Muscle of arm (tissue), 12 donors: ENCODE data around the gene LIPE. TPM values are rescaled to one million over a fixed set of nuclear protein-coding genes. Genes with fewer than 3 reads are reported as not detected.
"Not testable (repeated sequence)": the region's sequence is repeated elsewhere in the genome, so short reads cannot be mapped to it uniquely, and the experiment has no call there.

Source experiments
- DNase-seq: peaks from one replicate; pipeline ENCODE4 v3.0.0-alpha.2; 2013
- polyA plus RNA-seq, 12 donors: library from polyadenylated mRNA; unstranded; fragments of 120-200 nt; gene quantifications; one replicate each; pipeline ENCODE4 v1.2.1, GENCODE V29; 2013; ENCODE audit not compliant: insufficient read length in 12 of 12

The LIPE gene
- polyA plus RNA-seq, 12 donors, result 4.0 to 20.1 (median 7.2) TPM; not detected in 1

DNA sequence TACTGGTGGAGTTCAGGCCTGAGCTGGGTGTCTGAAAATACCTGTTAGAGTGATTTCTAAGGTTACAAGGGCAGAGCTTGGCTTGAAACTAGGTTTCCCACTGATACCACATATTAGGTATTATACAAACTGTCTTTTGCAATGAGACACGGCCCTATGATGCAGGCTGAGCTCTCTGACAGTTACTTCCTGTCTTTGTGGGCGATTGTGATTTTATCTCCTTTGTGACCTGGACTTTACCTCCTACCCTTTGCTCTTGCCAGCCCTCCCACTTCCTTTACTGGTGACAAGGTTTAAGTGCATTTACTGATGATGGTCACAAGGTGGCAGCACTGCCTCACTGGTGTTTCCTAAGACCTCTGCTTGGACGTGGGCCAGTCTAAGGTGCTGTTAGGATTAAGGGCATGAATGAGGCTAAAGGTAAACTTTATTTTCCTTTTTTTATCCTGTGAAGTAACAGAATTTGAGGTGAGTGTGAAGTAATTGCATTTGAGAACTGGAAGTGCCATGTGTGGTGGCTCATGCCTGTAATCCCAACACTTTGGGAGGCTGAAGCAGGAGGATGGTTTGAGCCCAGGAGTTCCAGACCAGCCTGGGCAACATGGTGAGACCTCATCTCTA lies 23.2 kb upstream of the LIPE start:
- peak; percentile 72 for DNase-seq

GRCh38 chr19:42448306-42448705 lies 21.1 kb upstream of the LIPE start:
- DNase-seq, result not testable (repeated sequence)

DNA sequence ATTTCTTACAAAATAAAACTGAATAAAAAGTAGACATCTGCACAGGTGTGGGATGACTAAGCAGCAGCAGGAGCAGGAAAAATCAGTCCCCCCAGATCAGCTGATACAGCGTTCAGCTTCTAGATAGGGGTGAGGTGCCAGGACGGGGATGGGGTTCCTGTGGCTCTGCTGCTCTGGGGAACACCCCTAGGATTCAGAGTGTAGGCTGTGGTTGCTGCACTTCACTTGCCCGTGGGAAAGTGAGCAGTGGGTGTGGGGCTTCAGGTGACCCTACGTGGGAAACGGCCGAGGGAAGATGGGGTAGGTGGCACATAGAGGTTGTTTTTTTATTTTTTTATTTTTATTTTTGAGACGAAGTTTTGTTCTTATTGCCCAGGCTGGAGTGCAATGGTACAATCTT lies 18.8 kb upstream of the LIPE start:
- no peak for DNase-seq

DNA sequence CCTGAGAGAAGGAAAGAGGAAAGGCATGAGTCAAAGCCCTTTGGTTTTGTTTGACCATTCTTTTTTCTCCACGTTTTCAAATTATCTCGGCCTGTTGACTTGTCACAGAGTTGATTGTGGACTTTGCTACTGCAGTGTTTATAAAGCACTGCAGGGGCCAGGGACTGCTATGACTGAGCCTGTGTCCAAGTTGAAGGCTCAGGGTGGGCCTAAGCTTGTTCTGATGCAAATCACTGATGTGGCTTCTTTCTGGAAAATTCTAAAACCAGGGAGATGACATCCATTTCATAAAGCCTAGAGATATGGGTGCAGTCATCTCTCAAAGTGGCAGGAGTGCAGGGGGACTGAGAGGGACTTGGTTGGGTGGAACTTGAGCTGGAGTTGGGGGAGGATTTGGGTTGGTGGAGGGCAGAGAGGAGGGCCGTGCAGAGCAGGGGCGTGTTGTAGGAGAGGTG lies 16.8 kb upstream of the LIPE start:
- DNase-seq, result no peak

GRCh38 chr19:42442833-42443232 lies 15.6 kb upstream of the LIPE start, which contains the start of gene CXCL17:
TSS of gene CXCL17 (minus strand) at chr19:42442946. CDS start at chr19:42442832, 114 bp downstream.
- DNase-seq, result no peak

DNA sequence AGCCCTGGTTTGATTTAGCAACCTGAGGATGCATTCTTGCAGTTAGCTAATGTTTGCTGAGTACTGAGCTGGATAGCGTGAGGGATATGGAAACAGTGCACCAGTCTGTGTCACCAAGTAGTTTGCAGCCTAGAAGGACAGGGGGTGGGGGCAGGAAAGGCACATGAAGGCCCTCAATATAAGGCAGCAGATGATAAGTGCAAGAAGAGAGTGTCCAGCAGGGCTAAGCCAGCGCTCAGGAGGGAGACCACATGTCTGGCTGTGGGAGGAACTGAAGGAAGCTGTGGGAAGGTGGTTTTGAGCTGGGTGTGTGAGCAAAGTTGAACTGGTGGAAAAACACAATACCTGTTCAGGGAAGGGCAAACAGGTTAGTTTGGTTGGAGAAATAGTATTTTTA lies 13.9 kb upstream of the LIPE start:
- DNase-seq, result no peak

DNA sequence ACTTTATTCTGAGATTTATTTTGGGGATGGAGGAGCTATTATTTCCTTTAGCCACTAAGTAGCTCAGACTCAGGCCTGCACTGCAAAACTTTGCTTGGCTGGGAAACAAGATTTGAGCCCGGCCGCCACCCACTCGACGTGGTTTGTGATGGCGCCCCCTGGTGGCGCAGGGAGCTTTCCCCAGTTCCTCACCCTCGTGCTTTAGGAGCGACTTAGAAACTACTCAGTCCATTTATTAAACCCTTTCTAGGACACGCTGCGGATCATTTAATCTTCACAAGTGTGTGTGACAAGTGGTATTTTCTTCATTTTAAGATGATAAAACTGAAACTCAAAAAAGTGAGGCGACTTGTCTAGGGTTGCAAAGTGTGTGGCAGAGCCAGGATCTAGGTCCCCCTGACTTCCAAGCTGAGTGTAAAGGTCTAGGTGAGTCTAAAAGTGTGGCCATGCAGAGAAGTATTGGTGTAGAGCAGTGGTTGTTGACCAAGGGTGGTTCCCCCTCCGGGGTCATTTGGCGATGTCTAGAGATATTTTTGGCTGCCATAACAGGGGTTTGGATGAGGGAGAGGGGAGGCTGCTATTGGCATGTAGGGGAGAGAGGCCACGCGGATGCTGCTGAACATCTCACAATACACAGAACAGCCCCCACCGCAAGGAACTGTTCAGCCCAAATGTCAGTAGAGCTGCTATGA lies 13.3 kb upstream of the LIPE start:
- DNase-seq, result no peak

- DNase-seq, result no peak
Measured at GRCh38 chr19:42436006-42436405, 8.8 kb upstream of the LIPE start.

GRCh38 chr19:42435316-42435715 lies 8.1 kb upstream of the LIPE start:
- no peak for DNase-seq

- DNase-seq, result peak; percentile 48
Measured at GRCh38 chr19:42433503-42434260, 6.5 kb upstream of the LIPE start.

GRCh38 chr19:42431486-42431885 lies 4.3 kb upstream of the LIPE start:
- no peak for DNase-seq

GRCh38 chr19:42428676-42429075 lies 1.5 kb upstream of the LIPE start:
- no peak for DNase-seq

DNA sequence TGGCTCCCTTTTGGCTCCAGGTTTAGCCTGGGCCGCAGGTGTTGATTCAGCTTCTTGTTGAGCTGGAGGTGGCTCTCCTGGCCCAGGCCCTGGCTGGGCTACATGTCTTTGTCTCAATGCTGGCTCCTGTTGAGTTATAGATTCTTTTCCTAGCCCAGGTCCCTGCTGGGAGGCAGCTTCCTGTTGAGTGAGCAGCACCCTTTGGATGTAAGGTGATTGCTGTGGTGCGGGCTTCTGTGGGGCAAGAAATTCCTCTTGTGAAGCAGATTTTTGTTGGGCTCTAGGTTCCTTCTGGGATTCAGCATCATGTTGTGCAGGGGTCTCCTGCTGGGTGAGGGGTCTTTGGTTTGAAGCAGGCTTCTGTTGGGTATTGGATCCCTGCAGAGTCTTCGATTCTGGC lies 545 bp downstream of the LIPE start:
- DNase-seq, result no peak

DNA sequence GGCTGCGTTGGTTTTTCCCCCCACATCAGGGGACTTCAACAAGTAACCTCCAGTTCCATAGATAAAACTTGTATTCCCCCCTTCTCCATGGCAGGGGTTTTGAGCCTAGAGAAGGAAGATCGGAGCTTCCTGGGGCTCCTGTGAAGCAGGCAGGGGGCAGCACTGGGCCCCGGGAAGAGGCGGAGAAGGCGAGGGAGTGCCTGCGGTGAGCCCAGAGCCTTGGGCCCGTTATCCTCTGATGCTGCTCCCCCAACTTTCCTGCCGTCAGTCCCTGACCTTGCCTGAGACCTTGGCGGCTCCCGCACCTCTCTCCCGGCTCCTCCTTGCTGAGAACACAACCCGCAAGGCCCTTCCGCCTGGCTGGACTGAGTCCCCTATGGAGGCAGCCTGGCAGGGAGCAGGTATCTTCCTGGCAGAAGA lies 2.5 kb downstream of the LIPE start:
- no peak for DNase-seq

GRCh38 chr19:42424345-42424707 lies 2.9 kb downstream of the LIPE start:
- no peak for DNase-seq

- DNase-seq, result peak; percentile 87
Measured at GRCh38 chr19:42423462-42424344, 3.5 kb downstream of the LIPE start.

GRCh38 chr19:42422901-42423461 lies 4.2 kb downstream of the LIPE start:
- peak; percentile 43 for DNase-seq

GRCh38 chr19:42422092-42422900 lies 4.9 kb downstream of the LIPE start:
- no peak for DNase-seq

GRCh38 chr19:42421591-42422031 lies 5.6 kb downstream of the LIPE start:
- DNase-seq, result no peak

- DNase-seq, result no peak
Measured at GRCh38 chr19:42421101-42421500, 6.1 kb downstream of the LIPE start.
